ENCODE measurements around the gene CLCA4.
"Not testable (repeated sequence)": the region's sequence is repeated elsewhere in the genome, so short reads cannot be mapped to it uniquely, and the experiment has no call there.

The CLCA4 gene

GRCh38 chr1:86546787-86547221, at the start of gene CLCA4:
Gene CLCA4 (plus strand): TSS chr1:86547078. CDS start chr1:86547120, 42 bp downstream.
- no peak for DNase-seq

- no peak for DNase-seq
These were observed 48.6 kb upstream of the CLCA4 start for GRCh38 chr1:86498281-86498680.

GRCh38 chr1:86499987-86500593, 46.8 kb upstream of the CLCA4 start:
- DNase-seq: no peak

- no peak for DNase-seq
These were observed 46.2 kb upstream of the CLCA4 start for GRCh38 chr1:86500714-86501113.

GRCh38 chr1:86502125-86502646, 44.7 kb upstream of the CLCA4 start:
- DNase-seq: not testable (repeated sequence)

GRCh38 chr1:86502721-86503405, 44.0 kb upstream of the CLCA4 start:
- no peak for DNase-seq

- no peak for DNase-seq
These were observed 43.3 kb upstream of the CLCA4 start for GRCh38 chr1:86503406-86504136.

GRCh38 chr1:86504137-86504479, 42.8 kb upstream of the CLCA4 start:
- no peak for DNase-seq

GRCh38 chr1:86504895-86505563, 41.8 kb upstream of the CLCA4 start:
- DNase-seq: no peak

- no peak for DNase-seq
These were observed 41.3 kb upstream of the CLCA4 start for GRCh38 chr1:86505564-86505902.

- no peak for DNase-seq
These were observed 38.8 kb upstream of the CLCA4 start for GRCh38 chr1:86507935-86508582.

- DNase-seq: no peak
These were observed 38.3 kb upstream of the CLCA4 start for GRCh38 chr1:86508583-86508969.

GRCh38 chr1:86515597-86515996, 31.3 kb upstream of the CLCA4 start:
- no peak for DNase-seq

- DNase-seq: no peak
These were observed 30.5 kb upstream of the CLCA4 start for GRCh38 chr1:86516335-86516734.

GRCh38 chr1:86517336-86517735, 29.5 kb upstream of the CLCA4 start:
- no peak for DNase-seq

GRCh38 chr1:86520789-86521521, 25.9 kb upstream of the CLCA4 start:
- no peak for DNase-seq

GRCh38 chr1:86521522-86521891, 25.4 kb upstream of the CLCA4 start:
- no peak for DNase-seq

GRCh38 chr1:86522240-86522639, 24.6 kb upstream of the CLCA4 start:
- no peak for DNase-seq

- no peak for DNase-seq
These were observed 23.1 kb upstream of the CLCA4 start for GRCh38 chr1:86523670-86524354.

GRCh38 chr1:86527306-86527705, 19.6 kb upstream of the CLCA4 start:
- no peak for DNase-seq

- DNase-seq: no peak
These were observed 16.6 kb upstream of the CLCA4 start for GRCh38 chr1:86530211-86530845.
